HUES48 (cell line): ENCODE measurements around the gene USP40.

Source experiments
- H3K27ac ChIP-seq: one replicate; pipeline ENCODE4 v1.7.0; 2013; ENCODE audit warnings: low read depth, low read length, inconsistent platforms
- H3K27me3 ChIP-seq: 2 replicates; pipeline ENCODE4 v1.6.1; 2013; ENCODE audit warnings: mild to moderate bottlenecking, low read length; ENCODE audit not compliant: control insufficient read depth, insufficient read depth
- H3K36me3 ChIP-seq: 2 replicates; pipeline ENCODE4 v1.6.1; 2013; ENCODE audit warnings: low read length; ENCODE audit not compliant: control insufficient read depth, insufficient read depth
- H3K4me1 ChIP-seq: 2 replicates; pipeline ENCODE4 v1.6.1; 2013; ENCODE audit warnings: mild to moderate bottlenecking, low read length; ENCODE audit not compliant: control insufficient read depth, insufficient read depth
- H3K4me3 ChIP-seq: 2 replicates; pipeline ENCODE4 v1.5.1; 2013; ENCODE audit warnings: mild to moderate bottlenecking, low read depth, low read length
- H3K9ac ChIP-seq: 2 replicates; pipeline ENCODE4 v1.6.1; 2013; ENCODE audit warnings: mild to moderate bottlenecking, low read depth, low read length, moderate library complexity
- H3K9me3 ChIP-seq: 2 replicates; pipeline ENCODE4 v1.6.1; 2013; ENCODE audit warnings: low read length; ENCODE audit not compliant: control insufficient read depth, insufficient read depth

Gene USP40

DNA sequence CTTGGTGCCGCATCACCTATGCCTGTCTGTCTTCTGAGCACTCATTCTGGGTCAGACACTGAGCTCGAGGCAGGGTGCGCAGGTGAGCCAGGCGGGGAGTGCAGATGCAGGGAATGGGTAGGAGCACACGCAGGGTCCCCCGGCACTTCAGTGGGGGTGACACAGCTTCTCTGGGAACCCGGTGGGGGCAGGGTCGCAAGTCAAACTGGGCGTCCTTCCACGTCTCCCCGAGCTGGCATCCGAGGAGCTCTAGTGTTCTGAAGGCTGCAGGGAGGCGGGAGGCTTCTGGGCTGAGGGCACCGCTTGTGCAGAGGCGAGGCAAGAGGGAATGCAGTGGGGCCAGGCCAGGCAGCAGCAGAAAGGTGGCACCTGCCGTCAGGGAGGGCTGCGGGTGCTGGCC lies 126.3 kb downstream of the USP40 start:
- H3K27me3 ChIP-seq = no peaks in the 10 kb centered on the region
- H3K4me1 ChIP-seq = no peaks in the 10 kb centered on the region
- no peaks in the 10 kb centered on the region for H3K9me3 ChIP-seq
- H3K36me3 ChIP-seq = peaks cover 22% of the 10 kb centered on the region
- H3K27ac ChIP-seq = no peak overlapping the region
- no peak overlapping the region for H3K9ac ChIP-seq
- H3K4me3 ChIP-seq = no peak overlapping the region

DNA sequence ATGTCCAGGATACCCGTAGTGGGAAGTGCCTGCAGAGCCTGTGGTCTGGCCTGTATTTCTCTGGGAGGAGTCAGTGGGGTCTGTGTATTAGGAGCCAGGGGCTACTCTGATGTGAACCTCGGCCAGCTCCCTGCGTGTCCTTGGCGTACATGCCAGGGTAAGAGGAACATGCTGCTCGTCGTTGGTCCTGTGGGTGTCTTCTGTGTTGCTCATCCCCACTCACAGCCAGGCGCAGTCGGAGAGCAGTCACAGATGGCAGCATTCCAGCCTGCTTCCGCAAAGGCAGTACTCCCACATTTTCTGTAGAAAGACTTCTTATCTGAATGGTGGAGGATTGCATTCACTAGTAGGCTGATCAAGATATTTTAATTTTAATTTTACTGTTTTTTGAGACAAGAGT lies 127.4 kb downstream of the USP40 start:
- Histone ChIP-seq H3K4me3 (no peak overlapping the region), H3K9ac (no peak overlapping the region), H3K27me3 (no peaks in the 10 kb centered on the region), H3K9me3 (no peaks in the 10 kb centered on the region), H3K36me3 (peaks cover 24% of the 10 kb centered on the region), H3K27ac (no peak overlapping the region), H3K4me1 (no peaks in the 10 kb centered on the region)

DNA sequence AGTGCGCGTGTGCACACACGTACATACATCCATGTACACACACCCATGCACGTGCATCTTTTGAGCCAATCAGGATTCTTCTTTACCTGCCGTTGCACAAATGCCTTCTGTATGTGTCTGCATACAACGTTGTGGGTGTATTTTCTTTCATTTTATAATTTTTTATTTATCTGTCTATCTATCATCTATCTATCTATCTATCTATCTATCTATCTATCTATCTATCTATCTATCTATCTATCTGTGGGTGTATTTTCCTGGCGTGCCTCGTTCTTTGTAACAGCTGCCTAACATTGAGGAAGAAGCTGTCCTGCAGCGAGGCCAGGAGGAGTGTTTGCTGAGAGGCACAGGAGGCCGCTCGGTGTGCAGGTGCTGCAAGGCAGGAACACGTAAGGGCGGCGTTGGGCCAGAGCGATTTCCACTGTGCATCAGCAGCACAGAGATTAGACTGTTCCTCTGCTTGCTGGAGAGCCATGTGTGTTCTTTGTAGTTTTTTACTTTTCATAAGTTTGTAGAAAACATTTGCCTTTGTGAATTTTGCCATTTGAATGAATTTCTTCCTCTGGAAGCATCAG lies 127.9 kb downstream of the USP40 start:
- no peak overlapping the region for H3K9ac ChIP-seq
- H3K27me3 ChIP-seq = no peaks in the 10 kb centered on the region
- no peaks in the 10 kb centered on the region for H3K4me1 ChIP-seq
- H3K36me3 ChIP-seq = peaks cover 24% of the 10 kb centered on the region
- no peak overlapping the region for H3K27ac ChIP-seq
- H3K4me3 ChIP-seq = no peak overlapping the region
- no peaks in the 10 kb centered on the region for H3K9me3 ChIP-seq

DNA sequence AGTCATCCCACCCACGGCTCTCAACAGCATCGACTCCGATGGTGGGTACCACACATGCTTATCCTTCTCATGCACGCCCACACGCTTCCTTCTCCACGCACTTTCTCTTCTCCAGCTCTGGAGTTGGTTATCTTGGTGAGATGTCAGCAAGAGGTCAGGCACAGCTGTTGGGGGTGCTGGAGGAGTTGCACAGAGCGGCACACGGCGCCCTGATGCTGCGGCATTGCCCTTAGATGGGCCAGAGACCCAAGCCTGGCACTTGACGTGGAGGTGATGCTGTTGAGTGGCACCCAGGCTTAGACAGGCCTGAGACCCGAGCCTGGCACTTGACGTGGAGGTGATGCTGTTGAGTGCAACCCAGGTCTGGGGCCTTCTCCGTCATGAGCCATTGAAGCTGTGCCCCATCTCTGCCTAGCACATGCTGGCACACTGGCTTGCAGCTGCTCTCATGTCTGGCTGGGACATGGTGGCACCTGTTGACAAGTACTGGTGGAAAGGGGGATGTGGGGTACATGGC lies 129.1 kb downstream of the USP40 start:
- Histone ChIP-seq H3K27me3 (no peaks in the 10 kb centered on the region), H3K4me1 (no peaks in the 10 kb centered on the region), H3K27ac (no peak overlapping the region), H3K9ac (no peak overlapping the region), H3K9me3 (no peaks in the 10 kb centered on the region), H3K4me3 (no peak overlapping the region), H3K36me3 (peaks cover 24% of the 10 kb centered on the region)

DNA sequence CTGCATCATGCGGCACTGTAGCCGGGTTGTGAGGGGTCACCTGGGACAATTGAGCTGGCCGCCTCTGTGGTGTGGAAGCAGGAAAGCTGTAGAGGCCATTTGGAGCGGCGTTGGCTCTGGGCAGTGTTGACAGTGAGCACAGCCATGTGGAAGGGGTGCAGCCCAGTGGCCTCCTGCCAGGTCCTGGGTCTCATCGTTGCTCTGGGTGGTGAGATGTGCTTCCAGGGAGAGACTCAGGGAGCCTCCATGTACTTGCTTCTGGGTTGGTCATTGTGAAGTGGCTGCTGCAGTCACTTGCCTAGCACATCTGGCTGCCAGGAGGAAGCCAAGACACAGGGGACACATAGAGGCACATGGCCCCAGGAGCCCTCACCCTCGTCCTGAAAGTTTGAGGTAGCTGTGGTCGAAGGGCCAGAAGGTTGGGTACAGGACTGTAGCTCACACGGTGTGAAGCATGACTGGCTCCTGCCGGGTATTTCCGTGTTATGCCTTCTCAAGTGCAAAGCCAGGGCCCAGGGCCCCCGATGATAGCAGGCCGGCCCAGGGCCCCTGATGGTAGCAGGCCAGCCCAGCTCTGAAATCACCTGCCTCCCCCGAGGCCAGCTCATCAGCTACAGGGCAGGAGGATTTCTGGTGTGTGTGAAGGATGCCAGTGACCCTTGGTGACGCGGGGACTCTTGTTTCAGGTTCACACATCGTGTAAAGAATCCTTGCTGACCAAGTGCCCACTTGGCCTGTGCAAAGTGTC lies 129.7 kb downstream of the USP40 start:
- no peak overlapping the region for H3K9ac ChIP-seq
- H3K27me3 ChIP-seq = no peaks in the 10 kb centered on the region
- no peak overlapping the region for H3K27ac ChIP-seq
- H3K4me1 ChIP-seq = no peaks in the 10 kb centered on the region
- H3K4me3 ChIP-seq = no peak overlapping the region
- peaks cover 24% of the 10 kb centered on the region for H3K36me3 ChIP-seq
- no peaks in the 10 kb centered on the region for H3K9me3 ChIP-seq

DNA sequence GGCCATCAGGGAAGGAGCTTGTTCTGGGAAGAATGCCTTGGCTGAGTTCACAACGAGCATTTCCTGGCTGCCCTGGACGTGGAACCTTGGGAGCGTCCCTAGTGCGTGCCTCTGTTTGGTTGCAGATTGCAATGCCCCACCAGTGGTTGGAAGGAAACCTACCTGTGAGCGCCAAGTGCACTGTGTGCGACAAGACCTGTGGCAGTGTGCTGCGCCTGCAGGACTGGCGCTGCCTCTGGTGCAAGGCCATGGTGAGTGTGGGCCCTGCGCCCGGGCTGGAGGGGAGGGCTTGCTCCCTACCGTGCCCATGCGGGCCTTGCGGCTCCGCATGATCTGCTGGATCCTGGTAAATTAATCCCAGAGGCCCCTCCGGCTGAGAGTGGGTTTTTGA lies 130.4 kb downstream of the USP40 start:
- peaks cover 24% of the 10 kb centered on the region for H3K36me3 ChIP-seq
- no peaks in the 10 kb centered on the region for H3K27me3 ChIP-seq
- no peaks in the 10 kb centered on the region for H3K9me3 ChIP-seq
- H3K27ac ChIP-seq = no peak overlapping the region
- H3K4me3 ChIP-seq = no peak overlapping the region
- H3K9ac ChIP-seq = no peak overlapping the region
- no peaks in the 10 kb centered on the region for H3K4me1 ChIP-seq

DNA sequence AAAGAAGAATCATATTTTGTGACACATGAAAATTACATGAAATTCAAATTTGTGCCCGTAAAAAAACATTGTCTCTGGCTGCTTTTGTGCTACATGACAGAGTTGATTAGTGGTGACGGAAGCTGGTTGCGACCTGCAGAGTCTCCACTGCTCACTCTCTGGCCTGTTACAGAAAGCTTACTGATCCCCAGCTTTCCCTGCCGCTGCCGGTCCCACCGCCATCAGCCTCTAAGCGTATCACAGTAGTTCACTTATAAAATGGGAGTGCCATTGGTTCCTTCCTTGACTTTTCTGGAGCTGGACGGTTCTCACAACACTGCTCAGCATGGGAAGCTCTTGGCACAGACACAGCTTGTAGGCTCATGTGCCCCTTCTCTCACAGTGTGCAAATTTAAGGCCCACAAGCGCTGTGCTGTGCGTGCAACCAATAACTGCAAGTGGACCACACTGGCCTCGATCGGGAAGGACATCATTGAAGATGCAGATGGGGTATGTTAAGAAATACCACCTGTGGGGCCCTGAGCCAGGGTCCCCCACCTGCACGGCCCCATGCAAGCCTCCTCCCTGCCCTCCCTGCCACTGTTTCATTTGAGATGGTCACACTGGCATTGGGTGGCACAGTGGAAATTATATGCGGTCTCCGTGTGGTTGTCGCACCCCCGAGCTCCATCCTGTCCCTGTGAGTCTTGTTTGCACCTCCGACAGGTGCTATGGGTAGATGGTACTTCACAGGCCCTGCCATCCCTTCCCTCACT lies 131.0 kb downstream of the USP40 start:
- Histone ChIP-seq H3K9me3 (no peaks in the 10 kb centered on the region), H3K4me1 (no peaks in the 10 kb centered on the region), H3K27ac (no peak overlapping the region), H3K27me3 (no peaks in the 10 kb centered on the region), H3K4me3 (no peak overlapping the region), H3K36me3 (peaks cover 24% of the 10 kb centered on the region), H3K9ac (no peak overlapping the region)

DNA sequence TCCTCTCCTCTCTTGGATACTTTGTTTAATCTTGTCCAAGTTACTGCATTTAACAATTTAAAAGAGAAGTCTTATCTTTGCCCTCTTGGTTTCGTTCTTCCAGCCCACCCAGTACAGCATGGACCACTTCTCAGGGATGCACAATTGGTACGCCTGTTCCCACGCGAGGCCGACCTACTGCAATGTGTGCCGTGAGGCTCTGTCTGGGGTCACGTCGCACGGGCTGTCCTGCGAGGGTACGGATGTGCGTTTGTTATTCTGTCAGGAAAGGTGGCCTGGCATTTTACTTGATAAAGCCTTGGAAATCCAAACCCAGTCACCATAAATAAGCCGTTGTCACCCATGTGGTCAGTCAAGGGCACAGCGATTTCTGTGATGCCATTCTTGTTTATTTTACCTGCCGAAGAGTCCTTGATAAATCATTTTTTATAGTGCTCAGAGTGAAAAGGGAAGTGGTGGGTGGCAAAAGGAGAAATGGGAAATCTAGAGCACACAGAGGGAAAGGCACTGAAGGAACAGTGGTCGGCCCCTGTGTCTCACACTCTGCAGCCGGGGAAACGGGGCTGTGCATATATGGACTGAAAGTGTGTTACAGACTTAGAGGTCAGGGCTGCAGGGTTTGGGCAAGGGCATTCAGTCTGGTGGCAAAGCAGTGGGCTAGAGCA lies 131.8 kb downstream of the USP40 start:
- Histone ChIP-seq H3K27ac (no peak overlapping the region), H3K4me3 (no peak overlapping the region), H3K9me3 (no peaks in the 10 kb centered on the region), H3K9ac (no peak overlapping the region), H3K4me1 (no peaks in the 10 kb centered on the region), H3K27me3 (no peaks in the 10 kb centered on the region), H3K36me3 (peaks cover 24% of the 10 kb centered on the region)

DNA sequence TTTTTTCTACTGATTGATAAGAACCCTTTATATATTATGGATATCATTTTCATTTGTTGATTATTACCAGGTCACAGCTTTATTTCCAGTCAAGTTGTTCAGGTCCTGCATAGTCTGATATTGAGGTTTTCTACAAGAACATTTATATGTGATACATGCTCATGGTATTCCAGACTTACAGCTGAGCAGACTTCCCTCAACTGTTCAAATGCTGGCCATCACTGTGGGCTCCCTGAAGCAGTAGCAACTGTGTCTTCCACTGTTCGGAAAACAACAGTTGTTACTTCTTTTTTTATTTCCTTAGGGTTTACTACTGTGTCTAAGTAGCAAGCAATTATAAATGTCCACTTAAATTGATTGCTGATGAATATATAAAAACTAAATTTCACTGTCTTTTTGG lies 132.8 kb downstream of the USP40 start:
- H3K27ac ChIP-seq = no peak overlapping the region
- H3K27me3 ChIP-seq = no peaks in the 10 kb centered on the region
- H3K4me1 ChIP-seq = no peaks in the 10 kb centered on the region
- no peak overlapping the region for H3K9ac ChIP-seq
- H3K36me3 ChIP-seq = peaks cover 24% of the 10 kb centered on the region
- H3K4me3 ChIP-seq = no peak overlapping the region
- no peaks in the 10 kb centered on the region for H3K9me3 ChIP-seq

DNA sequence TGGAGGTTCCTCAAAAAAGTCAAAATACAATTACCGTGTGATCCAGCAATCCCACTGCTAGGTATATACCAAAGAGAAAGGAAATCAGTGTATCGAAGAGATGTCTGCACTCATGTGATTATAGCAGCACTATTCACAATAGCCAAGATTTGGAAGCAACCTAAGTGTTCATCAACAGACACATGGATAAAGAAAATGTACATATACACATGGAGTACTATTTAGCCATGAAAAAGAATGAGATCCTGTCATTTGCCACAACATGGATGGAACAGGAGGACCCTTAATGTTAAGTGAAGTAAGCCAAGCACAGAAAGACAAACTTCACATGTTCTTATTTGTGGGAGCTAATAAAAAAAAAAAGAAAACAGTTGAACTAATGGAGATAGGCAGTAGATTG lies 133.6 kb downstream of the USP40 start:
- Histone ChIP-seq H3K4me3 (no peak overlapping the region), H3K36me3 (peaks cover 21% of the 10 kb centered on the region), H3K27ac (no peak overlapping the region), H3K9ac (no peak overlapping the region), H3K4me1 (no peaks in the 10 kb centered on the region), H3K9me3 (no peaks in the 10 kb centered on the region), H3K27me3 (no peaks in the 10 kb centered on the region)
